Breast epithelium (tissue), 4 donors: ENCODE data around the gene PLPP1. TPM values are rescaled to one million over a fixed set of nuclear protein-coding genes. Genes with fewer than 3 reads are reported as not detected.
A peak's percentile ranks its signal among the peaks of the same experiment; 100 is the strongest.

Experiments
- DNase-seq, 2 donors: peaks; one replicate each; pipeline ENCODE4 v3.0.0-alpha.2; 2019; ENCODE audit warnings: low spot score in 2 of 2
- H3K27ac ChIP-seq, 2 donors: fragments of 200-600 bp; sonication (generic) in 1 of 2; one replicate each; pipeline ENCODE4 v1.5.1; 2016 to 2019; ENCODE audit warnings: mild to moderate bottlenecking in 1 of 2
- H3K27me3 ChIP-seq, 2 donors: fragments of 200-600 bp; sonication (generic) in 1 of 2; one replicate each; pipeline versions ENCODE4 v1.5.1 to v1.6.0; 2017 to 2019; ENCODE audit warnings: control low read depth in 1 of 2, mild to moderate bottlenecking in 1 of 2
- H3K36me3 ChIP-seq: fragments of 200-600 bp; one replicate; pipeline ENCODE4 v1.5.1; 2019
- H3K4me1 ChIP-seq, 2 donors: fragments of 200-600 bp; sonication (generic); one replicate each; pipeline ENCODE4 v1.5.1; 2016 to 2019; ENCODE audit warnings: control low read depth in 1 of 2
- H3K4me3 ChIP-seq, 3 donors: fragments of 200-600 bp; sonication (generic); 1 replicate in 2 of 3; 2 replicates in 1 of 3; pipeline ENCODE4 v1.5.1; 2016 to 2019; ENCODE audit warnings: mild to moderate bottlenecking in 3 of 3, moderate library complexity in 2 of 3
- H3K9me3 ChIP-seq, 2 donors: fragments of 200-600 bp; sonication (generic) in 1 of 2; one replicate each; pipeline ENCODE4 v1.5.1; 2016 to 2019; ENCODE audit warnings: control low read depth in 1 of 2
- POLR2A ChIP-seq: fragments of 450-650 bp; IDR thresholded peaks from one replicate; pipeline ENCODE4 v1.6.1; 2016; ENCODE audit warnings: antibody characterized with exemption, mild to moderate bottlenecking, moderate library complexity
- POLR2AphosphoS5 ChIP-seq, 3 donors: sonication (generic); formaldehyde crosslinking; IDR thresholded peaks; one replicate each; pipeline ENCODE4 v1.6.1; 2017; ENCODE audit warnings: antibody characterized with exemption in 3 of 3
- intact Hi-C: fragments of 100-400 bp; cut with DNase I; formaldehyde crosslinking; loops from one replicate; pipeline ENCODE4 v1.15.1; 2023; ENCODE audit warnings: low total_unique reads
- total RNA-seq, 3 donors: library from RNA; depleted of rRNA; stranded (reverse); fragments of >200 nt; gene quantifications; one replicate each; pipeline ENCODE4 v1.1.0, GENCODE V29; 2016
- TF ChIP-seq, protein P1 (sequence below), 3 donors: fragments of 450-650 bp; IDR thresholded peaks; one replicate each; pipeline ENCODE4 v1.5.1; 2016 to 2017; ENCODE audit warnings: antibody characterized with exemption in 3 of 3, mild to moderate bottlenecking in 3 of 3, moderate library complexity in 3 of 3

PLPP1 gene
- total RNA-seq, 3 donors from 2014 or later = 177 to 339 (median 237) TPM

DNA sequence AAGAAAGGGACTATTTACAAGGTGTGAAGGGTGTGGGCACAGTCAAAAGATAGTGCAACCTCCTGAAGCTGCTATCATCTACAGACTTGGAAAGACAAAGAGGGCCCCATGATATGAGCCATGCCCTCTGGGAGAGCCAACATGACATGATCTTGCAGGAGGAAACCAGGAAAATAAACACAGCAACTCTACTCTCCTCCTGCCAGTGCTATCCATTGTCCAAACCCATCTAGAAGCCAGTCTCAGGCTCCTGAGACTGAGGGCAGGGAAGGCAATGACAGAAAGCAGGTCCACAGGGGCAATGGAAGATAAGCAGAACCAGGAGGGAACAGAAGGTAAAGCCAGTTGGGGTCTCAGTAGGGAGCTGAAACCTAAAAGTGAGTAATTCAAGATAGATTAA, 37.1 kb downstream of the PLPP1 start:
- Histone ChIP-seq H3K27ac (no peak overlapping the region), H3K4me1 (no peaks in the 10 kb centered on the region)
- TF ChIP-seq POLR2AphosphoS5 (IDR thresholded peaks at IDR 0.05) = no peak
- no peak for TF ChIP-seq POLR2A
- TF ChIP-seq, protein P1, sequence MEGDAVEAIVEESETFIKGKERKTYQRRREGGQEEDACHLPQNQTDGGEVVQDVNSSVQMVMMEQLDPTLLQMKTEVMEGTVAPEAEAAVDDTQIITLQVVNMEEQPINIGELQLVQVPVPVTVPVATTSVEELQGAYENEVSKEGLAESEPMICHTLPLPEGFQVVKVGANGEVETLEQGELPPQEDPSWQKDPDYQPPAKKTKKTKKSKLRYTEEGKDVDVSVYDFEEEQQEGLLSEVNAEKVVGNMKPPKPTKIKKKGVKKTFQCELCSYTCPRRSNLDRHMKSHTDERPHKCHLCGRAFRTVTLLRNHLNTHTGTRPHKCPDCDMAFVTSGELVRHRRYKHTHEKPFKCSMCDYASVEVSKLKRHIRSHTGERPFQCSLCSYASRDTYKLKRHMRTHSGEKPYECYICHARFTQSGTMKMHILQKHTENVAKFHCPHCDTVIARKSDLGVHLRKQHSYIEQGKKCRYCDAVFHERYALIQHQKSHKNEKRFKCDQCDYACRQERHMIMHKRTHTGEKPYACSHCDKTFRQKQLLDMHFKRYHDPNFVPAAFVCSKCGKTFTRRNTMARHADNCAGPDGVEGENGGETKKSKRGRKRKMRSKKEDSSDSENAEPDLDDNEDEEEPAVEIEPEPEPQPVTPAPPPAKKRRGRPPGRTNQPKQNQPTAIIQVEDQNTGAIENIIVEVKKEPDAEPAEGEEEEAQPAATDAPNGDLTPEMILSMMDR (IDR thresholded peaks at IDR 0.05) = no peak

DNA sequence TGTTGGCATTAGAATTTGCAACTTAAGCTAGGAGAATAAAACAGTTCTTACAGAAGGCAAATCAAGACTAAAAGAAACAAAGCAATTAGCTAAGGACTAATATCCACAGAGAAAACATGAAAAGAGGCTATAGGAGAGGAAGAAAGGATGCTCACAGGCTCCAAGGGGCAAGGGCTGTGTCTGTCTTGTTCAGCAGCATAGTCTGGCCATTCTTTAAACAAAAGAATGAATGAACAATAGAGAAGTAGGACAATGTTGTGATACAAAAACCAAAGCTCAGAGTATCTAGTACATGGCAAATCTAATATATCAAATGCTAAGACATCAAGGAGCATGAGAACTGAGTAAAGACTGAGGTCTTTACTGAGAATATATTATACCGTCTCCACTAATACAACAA, 39.5 kb downstream of the PLPP1 start:
- H3K4me3 ChIP-seq = no peak overlapping the region
- no peak for DNase-seq
- no peaks in the 10 kb centered on the region for H3K36me3 ChIP-seq
- no peaks in the 10 kb centered on the region for H3K9me3 ChIP-seq
- intact Hi-C loops = no loop called here
- no peaks in the 10 kb centered on the region for H3K4me1 ChIP-seq
- TF ChIP-seq POLR2AphosphoS5 (IDR thresholded peaks at IDR 0.05) (no peak), POLR2A (no peak)
- TF ChIP-seq, protein P1 (IDR thresholded peaks at IDR 0.05) = no peak
- no peak overlapping the region for H3K27ac ChIP-seq
- no peaks in the 10 kb centered on the region for H3K27me3 ChIP-seq

More for the DNA sequence above, 37.1 kb downstream of the PLPP1 start:
- Histone ChIP-seq H3K4me3 (no peak overlapping the region), H3K9me3 (no peaks in the 10 kb centered on the region), H3K36me3 (no peaks in the 10 kb centered on the region), H3K27me3 (no peaks in the 10 kb centered on the region)
- DNase-seq = no peak
- intact Hi-C loops = no loop called here

DNA sequence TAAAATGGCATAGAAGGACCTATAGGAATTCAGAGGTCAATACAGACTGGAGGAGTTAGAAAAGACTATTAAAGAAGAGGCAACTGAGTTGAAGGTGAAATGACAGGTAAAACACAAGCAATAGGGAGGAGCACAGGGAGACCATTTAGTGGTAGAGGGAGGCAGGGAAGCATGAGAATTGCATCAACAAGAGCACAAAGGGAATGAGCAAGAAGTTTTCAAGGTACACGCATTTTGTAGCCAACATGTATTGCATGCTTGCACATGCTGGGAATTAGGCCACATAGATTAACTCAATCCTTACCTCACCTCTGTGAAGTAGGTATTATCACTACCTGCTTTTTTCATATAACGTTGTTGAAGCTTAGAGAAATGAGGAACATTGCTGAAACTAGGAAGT, 42.3 kb downstream of the PLPP1 start:
- no peak for DNase-seq
- intact Hi-C loops = no loop called here
- H3K27ac ChIP-seq = peak overlapping the region in 1 of 2 donors; percentile 50
- no peaks in the 10 kb centered on the region for H3K9me3 ChIP-seq
- no peaks in the 10 kb centered on the region for H3K27me3 ChIP-seq
- no peaks in the 10 kb centered on the region for H3K4me1 ChIP-seq
- H3K36me3 ChIP-seq = no peaks in the 10 kb centered on the region
- TF ChIP-seq POLR2AphosphoS5 (IDR thresholded peaks at IDR 0.05) (no peak), POLR2A (no peak)
- TF ChIP-seq, protein P1 (IDR thresholded peaks at IDR 0.05) = no peak
- H3K4me3 ChIP-seq = no peak overlapping the region

DNA sequence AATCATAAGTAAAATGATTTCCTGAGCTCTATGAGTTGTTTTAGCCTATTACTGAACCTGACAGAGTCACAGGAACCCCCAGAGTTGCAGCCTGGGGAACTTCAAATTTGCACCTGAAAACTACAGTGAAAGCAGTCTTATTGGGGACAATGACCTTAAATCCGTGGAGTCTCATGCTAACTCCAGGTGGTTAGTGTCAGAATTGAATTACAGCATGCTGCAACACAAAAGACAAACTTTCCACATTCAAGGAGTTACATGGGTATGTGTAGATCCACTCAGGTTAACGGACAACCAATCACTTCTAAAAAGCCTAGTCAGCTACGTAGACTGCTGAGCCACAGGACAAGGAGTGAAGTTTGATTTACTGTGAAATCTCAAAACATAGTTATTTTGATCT, 49.7 kb downstream of the PLPP1 start:
- Histone ChIP-seq H3K36me3 (no peaks in the 10 kb centered on the region), H3K4me3 (no peak overlapping the region), H3K9me3 (no peaks in the 10 kb centered on the region), H3K4me1 (no peaks in the 10 kb centered on the region), H3K27ac (no peak overlapping the region), H3K27me3 (no peaks in the 10 kb centered on the region)
- intact Hi-C loops = no loop called here
- DNase-seq = no peak
- TF ChIP-seq, protein P1 (IDR thresholded peaks at IDR 0.05) = no peak
- TF ChIP-seq POLR2AphosphoS5 (IDR thresholded peaks at IDR 0.05) (no peak), POLR2A (no peak)

DNA sequence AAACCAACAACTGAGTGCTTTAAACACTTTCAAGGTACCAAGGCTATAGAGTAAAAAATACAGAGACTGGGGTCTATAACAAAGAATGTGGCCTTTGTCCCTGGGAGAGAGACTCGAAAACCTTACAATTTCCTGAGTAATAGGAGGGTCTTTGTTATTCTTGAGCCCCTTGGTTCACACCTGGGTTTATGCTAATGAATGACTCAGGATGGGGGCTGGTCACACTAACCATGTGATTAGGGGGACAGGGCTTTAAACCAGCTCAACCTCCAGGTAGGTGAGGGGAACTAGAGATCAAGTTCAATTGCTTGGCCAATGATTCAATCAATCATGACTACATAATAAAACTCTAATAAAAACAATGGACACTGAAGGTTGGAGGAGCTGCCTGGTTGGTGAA, 50.2 kb downstream of the PLPP1 start:
- Histone ChIP-seq H3K9me3 (no peaks in the 10 kb centered on the region), H3K27me3 (no peaks in the 10 kb centered on the region), H3K36me3 (no peaks in the 10 kb centered on the region), H3K4me1 (no peaks in the 10 kb centered on the region), H3K4me3 (no peak overlapping the region), H3K27ac (no peak overlapping the region)
- TF ChIP-seq, protein P1 (IDR thresholded peaks at IDR 0.05) = no peak
- no peak for TF ChIP-seq POLR2A
- no peak for TF ChIP-seq POLR2AphosphoS5 (IDR thresholded peaks at IDR 0.05)
- intact Hi-C loops = no loop called here
- no peak for DNase-seq
